ENCODE results near the gene PEX5L.

Gene PEX5L

GRCh38 chr3:179955286-179955685 lies 81.5 kb downstream of the PEX5L start:
- no peak for FAIRE-seq

- FAIRE-seq = no peak
Measured at GRCh38 chr3:179953993-179954870, 82.5 kb downstream of the PEX5L start.

- FAIRE-seq = no peak
Measured at GRCh38 chr3:179950840-179951239, 85.9 kb downstream of the PEX5L start.

GRCh38 chr3:179949869-179950268 lies 86.9 kb downstream of the PEX5L start:
- FAIRE-seq = no peak

GRCh38 chr3:179949412-179949811 lies 87.3 kb downstream of the PEX5L start:
- FAIRE-seq = no peak

- FAIRE-seq = no peak
Measured at GRCh38 chr3:179948740-179949139, 88.0 kb downstream of the PEX5L start.

- FAIRE-seq = no peak
Measured at GRCh38 chr3:179945569-179945968, 91.2 kb downstream of the PEX5L start.

- no peak for FAIRE-seq
Measured at GRCh38 chr3:179943117-179943880, 93.4 kb downstream of the PEX5L start.

GRCh38 chr3:179942553-179943075 lies 94.1 kb downstream of the PEX5L start:
- no peak for FAIRE-seq

- no peak for FAIRE-seq
Measured at GRCh38 chr3:179935710-179936109, 101.0 kb downstream of the PEX5L start.

GRCh38 chr3:179933914-179934313 lies 102.8 kb downstream of the PEX5L start:
- no peak for FAIRE-seq

- no peak for FAIRE-seq
Measured at GRCh38 chr3:179933080-179933479, 103.7 kb downstream of the PEX5L start.

GRCh38 chr3:179932674-179933073 lies 104.1 kb downstream of the PEX5L start:
- FAIRE-seq = no peak

GRCh38 chr3:179929091-179929529 lies 107.6 kb downstream of the PEX5L start:
- FAIRE-seq = peak; percentile 15

GRCh38 chr3:179927191-179927590 lies 109.5 kb downstream of the PEX5L start:
- no peak for FAIRE-seq

- FAIRE-seq = no peak
Measured at GRCh38 chr3:179921951-179922350, 114.8 kb downstream of the PEX5L start.

- no peak for FAIRE-seq
Measured at GRCh38 chr3:179921500-179921899, 115.2 kb downstream of the PEX5L start.

GRCh38 chr3:179907784-179908482 lies 128.8 kb downstream of the PEX5L start:
- FAIRE-seq = no peak

- FAIRE-seq = no peak
Measured at GRCh38 chr3:179902061-179902460, 134.7 kb downstream of the PEX5L start.

GRCh38 chr3:179898024-179898423 lies 138.7 kb downstream of the PEX5L start:
- no peak for FAIRE-seq

- FAIRE-seq = no peak
Measured at GRCh38 chr3:179897231-179897630, 139.5 kb downstream of the PEX5L start.

- no peak for FAIRE-seq
Measured at GRCh38 chr3:179896507-179896906, 140.2 kb downstream of the PEX5L start.

GRCh38 chr3:179895330-179895729 lies 141.4 kb downstream of the PEX5L start:
- FAIRE-seq = no peak

Measured in endometrium (tissue), 2 donors.